Pancreas (tissue), 10 donors: Measurements from ENCODE around the gene SLC10A7. TPM values are rescaled to one million over a fixed set of nuclear protein-coding genes. Genes with fewer than 3 reads are reported as not detected.

Experiments
- ATAC-seq, 4 donors: fragments of 200-7000 bp; cut with Tn5 transposase; one replicate each; pipeline versions ENCODE4 v1.8.0 to v1.9.1; 2020; ENCODE audit warnings: mild to moderate bottlenecking in 4 of 4, moderate library complexity in 4 of 4
- DNase-seq, 6 donors: peaks; one replicate each; pipeline ENCODE4 v3.0.0-alpha.2; 2020
- FAIRE-seq: peaks from 2 replicates; lab custom pipeline; 2012; peaks lifted over from hg19 to GRCh38; lab: Jason Lieb, UNC
- H3K27ac ChIP-seq, 4 donors: fragments of 200-600 bp; sonication (generic); 1 replicate in 3 of 4; 2 replicates in 1 of 4; pipeline versions ENCODE4 v1.5.0 to v1.8.0; 2020
- H3K27me3 ChIP-seq, 4 donors: fragments of 200-600 bp; one replicate each; pipeline ENCODE4 v1.8.0; 2021
- H3K36me3 ChIP-seq, 3 donors: fragments of 200-600 bp; sonication (generic) in 1 of 3; one replicate each; pipeline versions ENCODE4 v1.5.0 to v1.8.0; 2020 to 2021
- H3K4me1 ChIP-seq, 3 donors: fragments of 200-600 bp; one replicate each; pipeline ENCODE4 v1.8.0; 2021
- H3K4me3 ChIP-seq, 4 donors: fragments of 200-600 bp; sonication (generic) in 2 of 4; one replicate each; pipeline versions ENCODE4 v1.5.0 to v1.8.0; 2020 to 2021
- H3K9me3 ChIP-seq, 4 donors: fragments of 200-600 bp; one replicate each; pipeline ENCODE4 v1.8.0; 2021
- CTCF ChIP-seq, 4 donors: fragments of 200-600 bp; sonication (generic) in 3 of 4; IDR thresholded peaks; one replicate each; pipeline versions ENCODE4 v1.5.0 to v1.8.0; 2021; ENCODE audit warnings: antibody characterized with exemption in 4 of 4
- WGBS, 2 donors: extraction: QIAGEN DNeasy Blood & Tissue Kit; methylation state at CpG; one replicate each; pipeline ENCODE4 v1.1.7; 2013; 5-methylcytosine and 5-hydroxymethylcytosine counted together
- intact Hi-C, 3 donors: fragments of 100-400 bp; cut with DNase I; formaldehyde crosslinking; loops; one replicate each; pipeline versions ENCODE4 v1.11.1 to v1.14.2; 2022
- polyA plus RNA-seq, 2 donors: library from polyadenylated mRNA; stranded (reverse); fragments of 200-250 nt; gene quantifications; one replicate each; pipeline ENCODE4 v1.2.3, GENCODE V29; 2013
- total RNA-seq, 6 donors: library from RNA; stranded (reverse); fragmentation: NEBNext Ultra II Directional in 4 of 6; extraction: Animal tissue kit (Norgen Biotek cat#: 25700) in 4 of 6; gene quantifications; one replicate each; pipeline versions ENCODE4 v1.2.1 to v1.2.4, GENCODE V29; 2021 to 2023
- donor health status: healthy with polysubstance abuse.
- donor health status: DM: no; HTN: no; CAD: no; lungs with moderate emphysema.
- donor health status: DM: no; HTN: no; CAD: no.
- donor health status: control.
- donor health status: control.
- donor health status: Bipolar disorder and iron deficiency.
- donor health status: DM: yes; HTN: yes; CAD: no.
- donor health status: DM: no; HTN: no; CAD: no.
- donor health status: DM: no; HTN: no; CAD: no.
- donor health status: DM: yes; HTN: yes; CAD: no.

SLC10A7 gene
- total and polyA plus RNA-seq, 8 donors = 2.1 to 11.1 (median 6.9) TPM

DNA sequence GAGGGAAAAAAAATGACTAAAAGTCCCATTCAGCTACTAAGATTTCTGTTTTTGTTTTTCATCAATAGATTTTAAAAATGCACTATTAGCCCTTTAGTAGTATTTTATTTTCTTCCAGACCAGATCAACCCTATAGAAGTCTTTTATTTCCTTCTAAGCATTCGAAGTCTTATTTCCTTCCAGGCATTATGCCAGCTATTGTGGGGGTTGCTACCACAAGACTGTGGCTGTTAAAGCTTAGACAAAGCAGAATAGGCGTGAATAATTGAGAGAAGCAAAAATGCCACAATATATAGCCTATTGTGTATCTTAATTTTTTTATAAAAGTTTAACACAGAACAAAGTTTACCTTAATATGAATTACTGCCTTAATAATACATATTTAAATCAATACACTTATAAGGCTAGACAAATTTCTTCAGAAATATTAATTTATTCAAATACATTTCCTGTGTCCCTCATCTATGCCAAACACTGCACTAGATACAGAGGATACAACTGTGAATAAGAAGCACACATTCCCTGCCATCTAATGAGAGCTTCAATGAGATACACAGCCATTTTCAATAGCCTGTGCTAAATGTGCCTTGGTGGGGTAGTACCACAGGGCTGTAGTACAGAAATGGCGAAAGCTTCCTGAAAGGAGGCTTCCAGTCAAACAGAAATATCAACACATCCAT lies 33.1 kb downstream of the SLC10A7 start:
- Histone ChIP-seq H3K36me3 (no peaks in the 10 kb centered on the region), H3K27me3 (no peaks in the 10 kb centered on the region), H3K4me3 (no peak overlapping the region), H3K27ac (no peak overlapping the region), H3K9me3 (no peaks in the 10 kb centered on the region), H3K4me1 (no peaks in the 10 kb centered on the region)
- DNase-seq (no peak), FAIRE-seq (no peak), ATAC-seq (no peak)
- intact Hi-C loops = no loop called here
- TF ChIP-seq CTCF (IDR thresholded peaks at IDR 0.05) = no peak
- WGBS, 2 donors = 72 to 81% methylated on average over 3 of the region's 3 CpGs

- no peak for FAIRE-seq
- no peaks in the 10 kb centered on the region for H3K4me1 ChIP-seq
- 96 to 98% methylated on average over 1 of the region's 1 CpG for WGBS, 2 donors
- H3K27ac ChIP-seq = no peak overlapping the region
- DNase-seq = no peak
- intact Hi-C loops = no loop called here
- no peaks in the 10 kb centered on the region for H3K36me3 ChIP-seq
- ATAC-seq = no peak
- no peaks in the 10 kb centered on the region for H3K27me3 ChIP-seq
- H3K9me3 ChIP-seq = no peaks in the 10 kb centered on the region
- no peak for TF ChIP-seq CTCF (IDR thresholded peaks at IDR 0.05)
- H3K4me3 ChIP-seq = no peak overlapping the region
These were observed 35.2 kb downstream of the SLC10A7 start for GRCh38 chr4:146486565-146486964.

DNA sequence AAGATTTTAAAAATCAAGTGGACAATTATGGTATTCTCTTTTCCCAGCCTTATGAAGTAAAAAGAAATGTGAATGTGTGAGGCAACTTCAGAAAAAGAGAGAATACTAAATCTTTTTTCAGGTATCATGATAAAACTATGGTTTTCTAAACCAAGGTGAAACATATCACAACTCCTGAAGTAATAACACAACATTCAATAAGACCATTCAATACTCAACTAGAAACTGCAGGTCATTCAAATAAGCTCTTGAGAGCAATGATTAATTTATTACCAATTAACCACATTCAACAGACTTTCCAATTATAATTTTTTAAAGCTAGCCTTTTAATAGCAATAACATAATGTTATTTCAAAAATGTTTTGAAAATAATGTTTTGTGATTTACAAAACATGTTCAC lies 35.8 kb downstream of the SLC10A7 start:
- intact Hi-C loops = no loop called here
- peak; percentile 56 for FAIRE-seq

GRCh38 chr4:146482788-146483187 lies 39.0 kb downstream of the SLC10A7 start:
- ATAC-seq = no peak
- H3K4me3 ChIP-seq = no peak overlapping the region
- H3K36me3 ChIP-seq = no peaks in the 10 kb centered on the region
- no peak for FAIRE-seq
- no peaks in the 10 kb centered on the region for H3K9me3 ChIP-seq
- H3K27ac ChIP-seq = no peak overlapping the region
- no peaks in the 10 kb centered on the region for H3K4me1 ChIP-seq
- H3K27me3 ChIP-seq = no peaks in the 10 kb centered on the region
- no peak for TF ChIP-seq CTCF (IDR thresholded peaks at IDR 0.05)
- DNase-seq = no peak
- intact Hi-C loops = no loop called here
- 97 to 100% methylated on average over 1 of the region's 1 CpG for WGBS, 2 donors

More for the DNA sequence above, 35.8 kb downstream of the SLC10A7 start:
- Histone ChIP-seq H3K27me3 (no peaks in the 10 kb centered on the region), H3K27ac (no peak overlapping the region), H3K4me1 (no peaks in the 10 kb centered on the region), H3K4me3 (no peak overlapping the region), H3K9me3 (no peaks in the 10 kb centered on the region), H3K36me3 (no peaks in the 10 kb centered on the region)
- no peak for TF ChIP-seq CTCF (IDR thresholded peaks at IDR 0.05)
- DNase-seq (no peak), ATAC-seq (no peak)

GRCh38 chr4:146481246-146481645 lies 40.5 kb downstream of the SLC10A7 start:
- no peaks in the 10 kb centered on the region for H3K4me1 ChIP-seq
- ATAC-seq (no peak), DNase-seq (peak in 1 of 6 donors; percentile 29), FAIRE-seq (no peak)
- TF ChIP-seq CTCF (IDR thresholded peaks at IDR 0.05) = no peak
- no peaks in the 10 kb centered on the region for H3K36me3 ChIP-seq
- no peak overlapping the region for H3K4me3 ChIP-seq
- WGBS, 2 donors = 94 to 98% methylated on average over 3 of the region's 3 CpGs
- intact Hi-C loops = no loop called here
- H3K27me3 ChIP-seq = no peaks in the 10 kb centered on the region
- no peak overlapping the region for H3K27ac ChIP-seq
- no peaks in the 10 kb centered on the region for H3K9me3 ChIP-seq
